Measurements from ENCODE around the gene CD55. TPM values are rescaled to one million over a fixed set of nuclear protein-coding genes. Genes with fewer than 3 reads are reported as not detected.

The CD55 gene
- total RNA-seq, 1 experiment from 2014 or later: 17.3 TPM

GRCh38 chr1:207306023-207306422, 15.5 kb upstream of the CD55 start:
- no peaks in the 10 kb centered on the region for H3K23me2 ChIP-seq (ENCODE audit: insufficient read length, low read depth, low read length, poor library complexity, severe bottlenecking)
- H2BK12ac ChIP-seq (ENCODE audit: insufficient read length, low read depth, low read length): no peak overlapping the region
- no peaks in the 10 kb centered on the region for H4K20me1 ChIP-seq (ENCODE audit: control insufficient read depth, insufficient read depth, insufficient read length)
- no peak overlapping the region for H3K9ac ChIP-seq (ENCODE audit: extremely low read depth, insufficient read length, low read length)
- H3K79me1 ChIP-seq (ENCODE audit: insufficient read depth, low read depth, low read length, poor library complexity, severe bottlenecking): no peaks in the 10 kb centered on the region
- no peak overlapping the region for H3K4ac ChIP-seq (ENCODE audit: low read depth, low read length)
- TF ChIP-seq, protein P1, sequence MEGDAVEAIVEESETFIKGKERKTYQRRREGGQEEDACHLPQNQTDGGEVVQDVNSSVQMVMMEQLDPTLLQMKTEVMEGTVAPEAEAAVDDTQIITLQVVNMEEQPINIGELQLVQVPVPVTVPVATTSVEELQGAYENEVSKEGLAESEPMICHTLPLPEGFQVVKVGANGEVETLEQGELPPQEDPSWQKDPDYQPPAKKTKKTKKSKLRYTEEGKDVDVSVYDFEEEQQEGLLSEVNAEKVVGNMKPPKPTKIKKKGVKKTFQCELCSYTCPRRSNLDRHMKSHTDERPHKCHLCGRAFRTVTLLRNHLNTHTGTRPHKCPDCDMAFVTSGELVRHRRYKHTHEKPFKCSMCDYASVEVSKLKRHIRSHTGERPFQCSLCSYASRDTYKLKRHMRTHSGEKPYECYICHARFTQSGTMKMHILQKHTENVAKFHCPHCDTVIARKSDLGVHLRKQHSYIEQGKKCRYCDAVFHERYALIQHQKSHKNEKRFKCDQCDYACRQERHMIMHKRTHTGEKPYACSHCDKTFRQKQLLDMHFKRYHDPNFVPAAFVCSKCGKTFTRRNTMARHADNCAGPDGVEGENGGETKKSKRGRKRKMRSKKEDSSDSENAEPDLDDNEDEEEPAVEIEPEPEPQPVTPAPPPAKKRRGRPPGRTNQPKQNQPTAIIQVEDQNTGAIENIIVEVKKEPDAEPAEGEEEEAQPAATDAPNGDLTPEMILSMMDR (conservative IDR thresholded peaks at IDR 0.05): no peak
- Mint-ChIP-seq H3K36me3 (ENCODE audit: insufficient read depth in 1 of 3, low read depth in 3 of 3) (peaks cover 4 to 15% (median 12%) of the 10 kb centered on the region in 3 experiments; a peak in 6 of 7 replicates), H3K4me1 (peaks cover 38 to 47% of the 10 kb centered on the region in 2 experiments), H3K4me3 (no peak overlapping the region), H3K27me3 (ENCODE audit: low read depth) (0 out of 2 replicates have a peak, but pooled peaks cover 2% of the 10 kb centered on the region), H3K9me3 (peaks cover 13 to 14% of the 10 kb centered on the region in 2 experiments), H3K27ac (no peak overlapping the region)
- H3K4me2 ChIP-seq (ENCODE audit: insufficient read depth, insufficient read length, low read length): no peak overlapping the region
- H3K23ac ChIP-seq (ENCODE audit: insufficient read length, low read depth, low read length): no peak overlapping the region
- no peak overlapping the region for H3K56ac ChIP-seq (ENCODE audit: insufficient read length, low read depth, low read length)
- no peak overlapping the region for H4K91ac ChIP-seq (ENCODE audit: insufficient read length, low read depth, low read length)
- H3K14ac ChIP-seq (ENCODE audit: insufficient read depth, low read length): no peak overlapping the region
- H4K5ac ChIP-seq (ENCODE audit: insufficient read length, low read depth, low read length): no peak overlapping the region
- H3K27ac ChIP-seq (ENCODE audit: insufficient read length, low read depth, low read length): no peak overlapping the region
- no peak overlapping the region for H2BK20ac ChIP-seq (ENCODE audit: low read depth, low read length, poor library complexity, severe bottlenecking)
- H2AK5ac ChIP-seq (ENCODE audit: insufficient read length, low read length): no peak overlapping the region
- no peak overlapping the region for H3T11ph ChIP-seq (ENCODE audit: low read length)
- no peaks in the 10 kb centered on the region for H3K79me2 ChIP-seq (ENCODE audit: insufficient read depth, low read length)
- WGBS (ENCODE audit: extremely low coverage, insufficient read length, low lambda C conversion rate): no CpG with 5 or more reads among the region's 1 CpG
- H2AFZ ChIP-seq (ENCODE audit: low read length): no peak overlapping the region
- no peak overlapping the region for H3K18ac ChIP-seq (ENCODE audit: insufficient read length, low read depth, low read length)
- H4K8ac ChIP-seq (replicated peaks; ENCODE audit: insufficient read length, low read depth, low read length): no peak overlapping the region
- no peak for DNase-seq
- no peaks in the 10 kb centered on the region for H3K27me3 ChIP-seq (ENCODE audit: insufficient read depth, low read length)
- H3K9me3 ChIP-seq (ENCODE audit: control insufficient read depth, low read depth, low read length): no peaks in the 10 kb centered on the region
- H2BK15ac ChIP-seq (ENCODE audit: low read depth, low read length): no peak overlapping the region
- no peak overlapping the region for H2BK120ac ChIP-seq (ENCODE audit: low read depth, low read length, poor library complexity, severe bottlenecking)
- no peaks in the 10 kb centered on the region; the same call in 1 of the 2 replicates for H3K4me1 ChIP-seq (ENCODE audit: insufficient read depth, low read length)
- H2BK5ac ChIP-seq (ENCODE audit: insufficient read length, low read length): no peak overlapping the region
